Endometrium (tissue), 2 donors: ENCODE results near the gene CCDC70.
"Not testable (repeated sequence)": the region's sequence is repeated elsewhere in the genome, so short reads cannot be mapped to it uniquely, and the experiment has no call there.

Experiments used
- FAIRE-seq: peaks from 2 replicates; lab custom pipeline; 2012; peaks lifted over from hg19 to GRCh38; lab: Jason Lieb, UNC
- donor health status: control.
- donor health status: control.

The CCDC70 gene

DNA sequence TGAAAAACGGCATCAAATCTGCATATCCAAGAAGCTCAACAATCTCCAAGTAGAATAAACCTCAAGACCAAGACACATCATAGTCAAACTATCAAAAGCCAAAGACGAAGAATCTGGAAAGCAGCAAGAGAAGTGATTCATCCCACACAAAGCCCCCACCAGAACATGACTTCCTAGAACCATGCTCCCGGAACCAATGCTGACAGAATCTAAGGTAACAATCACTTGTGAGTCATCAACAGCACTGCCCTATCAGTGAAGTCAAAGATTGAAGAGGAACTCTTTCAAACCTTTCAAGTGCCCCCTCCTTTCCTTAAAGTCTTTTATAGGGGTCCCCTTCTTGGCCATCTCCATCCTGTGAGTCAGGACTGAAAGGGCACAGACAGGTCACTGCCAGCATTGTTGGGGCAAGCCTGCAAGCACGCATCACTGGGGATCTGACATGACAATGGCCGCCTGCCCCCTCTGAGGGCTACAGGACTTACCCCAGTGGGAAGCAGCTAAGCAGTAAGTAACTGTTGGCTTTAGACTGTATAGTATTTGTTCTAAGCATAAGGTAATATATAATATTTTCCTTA, at the start of gene CCDC70:
Gene CCDC70 (plus strand): TSS at position 247 of the 578 bp plus-strand sequence. CDS start 3,443 bp downstream, outside the sequence.
- FAIRE-seq, result no peak

DNA sequence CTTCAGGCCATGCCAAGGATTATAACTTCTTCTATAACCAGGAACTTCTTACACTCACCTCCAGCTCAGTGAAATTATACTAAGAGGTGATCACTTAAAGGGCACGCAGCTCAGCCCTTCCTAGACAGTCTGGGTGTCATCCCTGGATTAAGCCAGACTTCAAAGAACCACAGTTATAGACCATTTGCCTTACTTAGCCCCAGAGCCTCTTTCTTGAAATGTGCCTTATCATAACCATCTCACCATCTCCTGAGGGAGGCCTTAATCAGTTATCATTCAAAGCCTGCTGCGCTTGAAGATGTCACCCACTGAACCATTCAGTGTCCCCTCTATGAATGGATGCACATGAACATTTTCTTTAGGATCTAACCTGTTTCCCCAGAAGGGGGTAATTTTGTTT, 47.7 kb upstream of the CCDC70 start:
- no peak for FAIRE-seq

- no peak for FAIRE-seq
Measured at GRCh38 chr13:51814825-51815650, 46.7 kb upstream of the CCDC70 start.

- no peak for FAIRE-seq
Measured at GRCh38 chr13:51815848-51816247, 45.9 kb upstream of the CCDC70 start.

- no peak for FAIRE-seq
Measured at GRCh38 chr13:51816604-51817249, 45.0 kb upstream of the CCDC70 start.

- FAIRE-seq, result no peak
Measured at GRCh38 chr13:51817717-51818116, 44.1 kb upstream of the CCDC70 start.

- no peak for FAIRE-seq
Measured at GRCh38 chr13:51818276-51818675, 43.5 kb upstream of the CCDC70 start.

GRCh38 chr13:51818781-51819511, 42.8 kb upstream of the CCDC70 start:
- FAIRE-seq, result no peak

GRCh38 chr13:51819544-51819943, 42.2 kb upstream of the CCDC70 start:
- no peak for FAIRE-seq

- no peak for FAIRE-seq
Measured at GRCh38 chr13:51820016-51820597, 41.7 kb upstream of the CCDC70 start.

DNA sequence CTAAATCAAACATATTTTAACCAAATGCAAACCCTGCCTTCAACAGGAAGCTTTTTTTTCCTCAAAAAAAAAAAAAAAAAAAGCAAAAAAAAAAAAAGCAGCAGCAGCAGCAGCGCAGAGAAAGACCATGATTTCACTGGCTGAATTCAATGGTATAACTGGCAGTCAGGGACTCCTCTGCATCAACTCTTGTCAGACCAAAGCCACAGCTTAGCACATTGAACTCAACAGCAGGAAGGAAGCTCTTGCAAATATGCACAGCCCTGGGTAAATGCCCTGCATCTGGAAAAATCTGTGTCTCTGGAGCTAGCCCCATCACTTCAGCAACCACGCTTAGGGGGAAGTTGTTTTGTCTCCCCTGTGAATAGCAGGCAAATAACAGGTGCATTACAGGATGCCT, 40.2 kb upstream of the CCDC70 start:
- FAIRE-seq, result no peak

GRCh38 chr13:51822106-51822815, 39.5 kb upstream of the CCDC70 start:
- FAIRE-seq, result no peak

- no peak for FAIRE-seq
Measured at GRCh38 chr13:51823359-51823758, 38.4 kb upstream of the CCDC70 start.

DNA sequence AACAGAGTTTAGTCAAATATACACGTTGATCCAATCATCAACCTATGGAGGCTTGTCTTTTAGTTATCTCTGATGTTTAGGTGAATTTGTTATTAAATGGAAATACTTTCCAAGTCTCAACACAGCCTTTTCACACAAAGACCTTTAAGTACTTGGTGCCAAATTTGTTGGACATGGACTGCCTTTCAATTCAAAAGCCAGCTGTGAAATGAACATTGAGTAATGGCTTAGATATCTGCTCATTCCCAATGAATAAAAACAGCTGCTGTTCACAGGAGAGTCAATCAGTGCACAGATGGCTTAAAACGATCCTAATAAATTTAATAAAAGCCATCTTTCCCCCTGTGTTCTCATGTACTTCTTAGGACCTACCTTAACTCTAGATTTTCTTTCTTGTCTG, 37.9 kb upstream of the CCDC70 start:
- FAIRE-seq, result no peak

DNA sequence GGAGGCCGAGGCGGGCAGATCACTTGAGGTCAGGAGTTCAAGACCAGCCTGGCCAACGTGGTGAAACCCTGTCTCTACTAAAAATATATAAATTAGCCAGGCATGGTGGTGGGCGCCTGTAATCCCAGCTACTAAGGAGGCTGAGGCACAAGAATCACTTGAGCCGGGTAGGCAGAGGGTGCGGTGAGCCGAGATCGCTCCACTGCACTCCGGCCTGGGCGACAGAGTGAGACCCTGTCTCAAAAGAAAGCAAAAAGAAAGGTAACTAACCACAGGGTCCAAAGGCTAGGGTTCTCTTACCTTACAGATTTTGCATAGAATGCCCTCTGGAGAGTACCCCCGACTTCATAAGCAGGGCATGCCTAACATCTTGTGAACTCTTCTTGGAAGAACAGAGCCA, 37.1 kb upstream of the CCDC70 start:
- not testable (repeated sequence) for FAIRE-seq

DNA sequence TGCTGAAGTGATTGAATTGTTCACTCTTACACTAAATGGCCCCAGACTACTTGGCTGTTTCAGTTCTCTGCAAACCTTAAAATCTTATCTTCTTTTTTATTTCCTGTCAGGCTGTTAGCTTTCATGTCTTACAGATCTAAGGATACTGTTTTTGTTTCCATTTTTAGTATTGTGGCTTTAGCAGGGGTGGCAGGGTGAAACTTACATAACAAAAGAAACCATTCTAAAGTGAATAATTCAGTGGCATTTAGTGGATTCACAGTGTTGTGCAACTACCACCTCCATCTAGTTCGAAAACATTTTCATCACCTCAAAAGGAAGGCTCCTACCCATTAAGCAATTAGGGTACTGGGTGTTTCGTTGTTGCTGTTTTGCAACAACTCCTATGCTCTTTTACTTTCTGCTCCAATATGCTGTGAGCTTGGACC, 36.6 kb upstream of the CCDC70 start:
- no peak for FAIRE-seq

DNA sequence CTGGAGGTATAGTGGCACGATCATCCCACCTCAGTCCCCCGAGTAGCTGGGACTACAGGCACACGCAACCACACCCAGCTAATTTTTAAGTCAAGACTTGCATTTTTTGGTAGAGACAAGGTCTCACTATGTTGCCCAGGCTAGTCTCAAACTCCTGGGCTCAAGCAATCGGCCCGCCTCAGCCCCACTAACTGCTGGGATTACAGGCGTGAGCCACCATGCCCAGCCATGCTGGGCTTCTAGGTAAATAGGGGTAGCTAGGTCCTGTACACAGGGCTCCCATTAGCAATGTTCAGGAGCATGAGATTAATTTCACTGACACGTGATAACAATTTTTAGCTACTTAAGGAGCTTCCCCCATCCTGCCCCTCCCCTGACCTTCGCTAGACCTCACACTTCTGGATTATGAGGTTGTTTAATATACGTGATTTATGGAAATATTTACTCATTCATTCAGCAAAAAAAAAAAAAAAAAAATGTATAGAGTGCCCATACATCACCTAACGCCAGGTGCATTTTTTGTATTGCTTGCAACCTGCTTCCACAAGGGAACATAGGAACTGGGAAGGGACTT, 36.0 kb upstream of the CCDC70 start:
- FAIRE-seq, result no peak

DNA sequence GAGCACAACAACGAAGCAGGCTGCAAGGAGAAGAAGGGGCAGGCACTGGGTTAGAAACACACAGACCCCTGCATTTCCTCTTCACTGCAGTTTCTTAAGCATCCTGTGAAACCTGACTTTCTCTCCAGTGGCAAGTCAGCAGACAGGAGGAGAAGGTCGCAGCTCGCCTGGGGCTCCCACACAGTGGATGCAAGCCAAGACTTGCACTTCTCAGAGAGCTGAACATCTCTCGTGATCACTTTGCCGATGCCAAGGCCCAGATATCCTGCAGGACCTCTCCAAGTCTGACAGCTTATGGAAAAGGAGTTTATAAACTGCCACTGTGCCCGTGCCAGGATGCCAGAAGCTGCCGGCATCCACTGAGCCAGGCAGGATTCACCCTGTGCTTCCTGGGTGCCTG, 35.2 kb upstream of the CCDC70 start:
- no peak for FAIRE-seq

DNA sequence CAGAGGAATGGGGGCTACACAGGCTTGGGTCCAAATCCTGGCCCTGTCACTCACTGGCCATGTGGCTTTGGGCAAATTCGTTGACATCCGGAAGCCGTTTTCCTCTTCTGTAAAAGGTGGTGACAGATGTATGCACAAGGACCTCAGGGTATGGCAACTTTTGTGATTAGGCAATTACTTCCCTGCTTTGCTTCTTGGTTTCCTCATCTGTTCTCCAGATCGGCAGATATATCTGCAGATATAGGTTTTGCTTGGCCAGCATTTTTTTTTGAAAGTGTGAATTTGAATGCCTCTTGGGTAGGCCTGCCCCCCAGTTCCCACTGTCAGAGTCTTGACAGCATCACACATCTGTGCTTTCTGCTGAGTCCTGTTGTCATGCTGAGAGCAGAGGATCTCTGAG, 34.5 kb upstream of the CCDC70 start:
- FAIRE-seq, result no peak

DNA sequence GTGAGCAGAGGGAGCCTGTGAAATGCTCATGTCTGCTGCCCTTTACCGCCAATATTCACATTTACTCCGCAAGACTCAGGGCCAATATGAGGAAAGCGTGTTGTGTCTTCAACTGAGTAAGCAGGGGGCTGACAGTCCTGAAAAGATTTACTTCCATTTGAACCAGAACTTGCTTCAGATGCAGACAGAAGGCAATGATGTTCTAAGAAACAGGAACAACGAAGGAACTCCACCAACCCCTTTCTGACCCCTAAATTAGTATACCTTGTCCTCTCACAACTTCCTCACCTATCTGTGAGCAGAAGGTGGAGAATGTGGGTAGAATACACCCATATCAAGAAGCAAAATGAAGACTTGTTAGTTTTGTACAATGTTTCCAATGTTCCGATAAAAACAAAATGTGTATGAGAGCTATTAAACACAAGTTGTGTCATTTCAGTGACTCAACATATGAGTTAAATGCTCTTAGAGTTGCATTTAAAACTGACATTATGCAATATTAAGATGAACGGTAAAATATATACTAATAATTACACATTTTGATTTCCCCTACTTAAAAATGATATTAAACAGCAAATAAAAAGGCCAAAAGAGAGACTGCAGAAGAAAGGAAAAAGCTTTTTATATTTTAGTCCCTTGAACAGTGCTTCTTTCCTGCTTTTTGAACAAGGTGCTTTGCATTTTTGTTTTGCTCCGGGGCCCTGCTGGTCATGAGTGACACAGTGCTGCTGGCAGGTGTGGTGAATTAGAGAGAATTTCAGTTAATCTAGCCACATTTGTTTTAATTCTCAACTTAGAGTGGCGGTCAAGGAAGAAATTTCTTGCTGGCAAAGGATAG, 32.8 kb upstream of the CCDC70 start:
- FAIRE-seq, result no peak
